GM23338 (cell line): ENCODE data around the gene BABAM1. TPM values are rescaled to one million over a fixed set of nuclear protein-coding genes. Genes with fewer than 3 reads are reported as not detected.

Source experiments
- ATAC-seq: fragments of 200-7000 bp; cut with Tn5 transposase; 3 replicates; pipeline ENCODE4 v1.9.1; 2020
- DNase-seq: peaks from one replicate; pipeline ENCODE4 v3.0.0-alpha.2; 2015; ENCODE audit warnings: low spot score
- H2AFZ ChIP-seq: fragments of 200-600 bp; sonication (generic); 2 replicates; pipeline ENCODE4 v1.8.0; 2016; ENCODE audit warnings: antibody characterized with exemption, mild to moderate bottlenecking, moderate library complexity
- H3F3A ChIP-seq: fragments of 200-600 bp; sonication (generic); replicated peaks from 2 replicates; pipeline ENCODE4 v1.8.0; 2017; ENCODE audit warnings: antibody characterized with exemption, mixed run types, low read depth
- H3K27ac ChIP-seq: fragments of 200-600 bp; sonication (generic); 2 replicates; pipeline ENCODE4 v1.6.1; 2016; ENCODE audit warnings: low read depth
- H3K27me3 ChIP-seq: fragments of 200-600 bp; sonication (generic); 2 replicates; pipeline ENCODE4 v1.8.0; 2016; ENCODE audit warnings: mild to moderate bottlenecking, mixed run types, moderate library complexity; ENCODE audit not compliant: insufficient read depth
- H3K36me3 ChIP-seq: fragments of 200-600 bp; sonication (generic); 2 replicates; pipeline ENCODE4 v1.8.0; 2016; ENCODE audit warnings: mild to moderate bottlenecking; ENCODE audit not compliant: insufficient read depth
- H3K4me1 ChIP-seq: fragments of 200-600 bp; sonication (generic); 2 replicates; pipeline ENCODE4 v1.8.0; 2016; ENCODE audit warnings: mild to moderate bottlenecking, moderate library complexity; ENCODE audit not compliant: insufficient read depth
- H3K4me2 ChIP-seq: fragments of 200-600 bp; sonication (generic); 2 replicates; pipeline ENCODE4 v1.7.1; 2017; ENCODE audit warnings: mixed run types
- H3K4me3 ChIP-seq: fragments of 200-600 bp; sonication (generic); 2 replicates; pipeline ENCODE4 v1.6.1; 2016; ENCODE audit warnings: mixed run types
- H3K79me2 ChIP-seq: fragments of 200-600 bp; sonication (generic); replicated peaks from 2 replicates; pipeline ENCODE4 v1.8.0; 2017; ENCODE audit warnings: mild to moderate bottlenecking; ENCODE audit not compliant: insufficient read depth
- H3K9me2 ChIP-seq: fragments of 200-600 bp; sonication (generic); 2 replicates; pipeline ENCODE4 v1.8.0; 2017; ENCODE audit not compliant: insufficient read depth
- H4K20me1 ChIP-seq: fragments of 200-600 bp; sonication (generic); replicated peaks from 2 replicates; pipeline ENCODE4 v1.8.0; 2017; ENCODE audit warnings: mild to moderate bottlenecking; ENCODE audit not compliant: insufficient read depth
- H3K27ac Mint-ChIP-seq: 2 replicates; pipeline ENCODE4 v1.8.0; 2020; ENCODE audit warnings: inconsistent platforms, mild to moderate bottlenecking, moderate library complexity, mixed read lengths
- H3K27me3 Mint-ChIP-seq: 3 replicates; pipeline ENCODE4 v1.8.0; 2022; ENCODE audit warnings: low read depth, mild to moderate bottlenecking, moderate library complexity, mixed read lengths, inconsistent platforms; ENCODE audit not compliant: insufficient read depth, poor library complexity
- H3K36me3 Mint-ChIP-seq: 3 replicates; pipeline ENCODE4 v1.8.0; 2021; ENCODE audit warnings: low read depth, mild to moderate bottlenecking, inconsistent platforms, moderate library complexity, mixed read lengths
- H3K4me1 Mint-ChIP-seq: 3 replicates; pipeline ENCODE4 v1.8.0; 2020; ENCODE audit warnings: mild to moderate bottlenecking, inconsistent platforms, mixed read lengths
- H3K4me3 Mint-ChIP-seq: 3 replicates; pipeline ENCODE4 v1.8.0; 2021; ENCODE audit warnings: moderate library complexity, mild to moderate bottlenecking, inconsistent platforms, mixed read lengths
- H3K9me3 Mint-ChIP-seq: 3 replicates; pipeline ENCODE4 v1.8.0; 2020; ENCODE audit warnings: moderate library complexity, mild to moderate bottlenecking, inconsistent platforms, mixed read lengths
- CREB1 ChIP-seq: fragments of 250-450 bp; sonication (Bioruptor Pico); IDR thresholded peaks from 2 replicates; pipeline ENCODE4 v1.5.0; 2020; ENCODE audit warnings: low read depth, mild to moderate bottlenecking, moderate library complexity
- ETS1 ChIP-seq: IDR thresholded peaks from 2 replicates; pipeline ENCODE4 v1.6.1; 2016; ENCODE audit warnings: antibody characterized with exemption
- EZH2phosphoT487 ChIP-seq: fragments of 200-600 bp; sonication (generic); IDR thresholded peaks from one replicate; pipeline ENCODE4 v1.8.1; 2018; ENCODE audit warnings: antibody characterized with exemption; ENCODE audit not compliant: unreplicated experiment
- NANOG ChIP-seq: IDR thresholded peaks from 2 replicates; pipeline ENCODE4 v1.6.1; 2016; ENCODE audit warnings: antibody characterized with exemption, borderline replicate concordance
- POLR2AphosphoS5 ChIP-seq: IDR thresholded peaks from 2 replicates; pipeline ENCODE4 v1.6.1; 2016; ENCODE audit warnings: antibody characterized with exemption, low read depth
- STAT1 ChIP-seq: IDR thresholded peaks from one replicate; pipeline ENCODE4 v1.6.1; 2016; ENCODE audit warnings: antibody characterized with exemption; ENCODE audit not compliant: unreplicated experiment
- ZNF114 ChIP-seq: fragments of 250-450 bp; sonication (Bioruptor Pico); IDR thresholded peaks from 2 replicates; pipeline ENCODE4 v1.5.0; 2020; ENCODE audit warnings: mild to moderate bottlenecking, moderate library complexity
- ZNF331 ChIP-seq: fragments of 250-450 bp; sonication (Bioruptor Pico); IDR thresholded peaks from 2 replicates; pipeline ENCODE4 v1.5.0; 2020; ENCODE audit warnings: low read depth, mild to moderate bottlenecking, moderate library complexity
- polyA plus RNA-seq: library from polyadenylated mRNA; unstranded; fragments of >200 nt; fragmentation: Nextera tagmentation; extraction: Ambion mirVana; gene quantifications from 2 replicates; pipeline ENCODE4 v1.2.1, GENCODE V29; 2016
- total RNA-seq: library from RNA; depleted of rRNA; stranded (reverse); fragments of >200 nt; shearing (Covaris generic); gene quantifications from 2 replicates; pipeline ENCODE4 v1.2.3, GENCODE V29; 2014
- TF ChIP-seq, protein P1 (sequence below): IDR thresholded peaks from one replicate; pipeline ENCODE4 v1.6.1; 2018; ENCODE audit warnings: antibody characterized with exemption; ENCODE audit not compliant: unreplicated experiment
- TF ChIP-seq, protein P2 (sequence below), 2 experiments: fragments of 200-600 bp in 1 of 2; sonication (generic) in 1 of 2; conservative IDR thresholded peaks; 2 replicates each; pipeline versions ENCODE4 v1.5.1 to v1.6.1; 2016 to 2017; ENCODE audit warnings: antibody characterized with exemption in 2 of 2, low read depth in 2 of 2, mild to moderate bottlenecking in 2 of 2, moderate library complexity in 1 of 2

The BABAM1 gene
- total and polyA plus RNA-seq, 2 experiments from 2014 or later: 78.1 to 95.0 TPM

DNA sequence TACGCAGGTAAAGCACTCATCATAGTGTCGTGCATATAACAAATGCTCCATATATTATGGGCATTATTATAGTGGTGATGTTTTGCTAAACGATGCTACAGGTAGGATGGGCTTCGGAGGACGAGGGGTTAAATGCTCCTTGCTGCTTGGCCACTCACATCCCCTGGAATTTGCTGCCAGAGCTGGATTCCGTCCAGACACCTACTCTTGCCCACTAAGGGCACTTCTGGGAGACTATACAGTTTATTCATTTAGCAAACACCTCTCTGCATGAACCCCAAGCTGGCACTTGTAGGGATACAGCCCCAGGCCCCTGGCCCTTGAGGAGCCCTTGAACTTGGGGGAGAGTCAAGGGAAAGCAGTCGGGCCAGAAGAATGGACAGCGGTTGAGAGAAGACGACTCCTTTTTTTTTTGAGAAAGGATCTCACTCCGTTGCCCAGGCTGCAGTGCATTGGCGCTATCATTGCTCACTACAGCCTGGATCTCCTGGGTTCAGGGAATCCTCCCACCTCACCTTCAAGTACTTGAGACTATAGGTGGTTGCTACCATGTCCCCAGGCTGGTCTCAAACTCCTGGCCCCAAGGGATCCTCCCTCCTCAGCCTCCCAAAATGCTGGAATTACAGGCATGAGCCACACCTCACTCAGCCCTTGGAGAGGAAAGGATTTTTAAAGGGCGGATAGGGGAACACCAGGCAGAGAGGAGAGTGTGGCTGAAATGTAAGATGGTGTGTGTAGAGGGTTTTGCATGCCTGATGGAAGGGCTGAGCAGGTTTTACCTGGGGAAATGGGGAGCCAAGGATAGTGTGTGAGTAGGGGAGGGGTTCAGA, 37.4 kb downstream of the BABAM1 start (continued):
- TF ChIP-seq, protein P1, sequence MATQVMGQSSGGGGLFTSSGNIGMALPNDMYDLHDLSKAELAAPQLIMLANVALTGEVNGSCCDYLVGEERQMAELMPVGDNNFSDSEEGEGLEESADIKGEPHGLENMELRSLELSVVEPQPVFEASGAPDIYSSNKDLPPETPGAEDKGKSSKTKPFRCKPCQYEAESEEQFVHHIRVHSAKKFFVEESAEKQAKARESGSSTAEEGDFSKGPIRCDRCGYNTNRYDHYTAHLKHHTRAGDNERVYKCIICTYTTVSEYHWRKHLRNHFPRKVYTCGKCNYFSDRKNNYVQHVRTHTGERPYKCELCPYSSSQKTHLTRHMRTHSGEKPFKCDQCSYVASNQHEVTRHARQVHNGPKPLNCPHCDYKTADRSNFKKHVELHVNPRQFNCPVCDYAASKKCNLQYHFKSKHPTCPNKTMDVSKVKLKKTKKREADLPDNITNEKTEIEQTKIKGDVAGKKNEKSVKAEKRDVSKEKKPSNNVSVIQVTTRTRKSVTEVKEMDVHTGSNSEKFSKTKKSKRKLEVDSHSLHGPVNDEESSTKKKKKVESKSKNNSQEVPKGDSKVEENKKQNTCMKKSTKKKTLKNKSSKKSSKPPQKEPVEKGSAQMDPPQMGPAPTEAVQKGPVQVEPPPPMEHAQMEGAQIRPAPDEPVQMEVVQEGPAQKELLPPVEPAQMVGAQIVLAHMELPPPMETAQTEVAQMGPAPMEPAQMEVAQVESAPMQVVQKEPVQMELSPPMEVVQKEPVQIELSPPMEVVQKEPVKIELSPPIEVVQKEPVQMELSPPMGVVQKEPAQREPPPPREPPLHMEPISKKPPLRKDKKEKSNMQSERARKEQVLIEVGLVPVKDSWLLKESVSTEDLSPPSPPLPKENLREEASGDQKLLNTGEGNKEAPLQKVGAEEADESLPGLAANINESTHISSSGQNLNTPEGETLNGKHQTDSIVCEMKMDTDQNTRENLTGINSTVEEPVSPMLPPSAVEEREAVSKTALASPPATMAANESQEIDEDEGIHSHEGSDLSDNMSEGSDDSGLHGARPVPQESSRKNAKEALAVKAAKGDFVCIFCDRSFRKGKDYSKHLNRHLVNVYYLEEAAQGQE: no peak
- TF ChIP-seq CREB1 (CRISPR knock-in tag) (no peak), ZNF114 (CRISPR knock-in tag) (no peak), POLR2AphosphoS5 (no peak), ZNF331 (no peak), NANOG (no peak), STAT1 (no peak), ETS1 (no peak)

GRCh38 chr19:17305216-17305516, 37.9 kb downstream of the BABAM1 start:
- Mint-ChIP-seq H3K9me3 (no peaks in the 10 kb centered on the region; the same call in 1 of the 3 replicates), H3K4me3 (peak overlapping the region; percentile 95), H3K27me3 (peaks cover 31% of the 10 kb centered on the region), H3K27ac (no peak overlapping the region), H3K36me3 (peaks cover 9% of the 10 kb centered on the region), H3K4me1 (peaks cover 37% of the 10 kb centered on the region)
- Histone ChIP-seq H3F3A (peaks cover 40% of the 10 kb centered on the region), H3K4me2 (peak overlapping the region; percentile 75), H3K27me3 (no peaks in the 10 kb centered on the region), H3K27ac (peak overlapping the region; percentile 84), H2AFZ (no peak overlapping the region), H3K9me2 (no peaks in the 10 kb centered on the region), H3K79me2 (peaks cover 15% of the 10 kb centered on the region), H3K4me1 (peaks cover 38% of the 10 kb centered on the region), H4K20me1 (peaks cover 5% of the 10 kb centered on the region), H3K4me3 (peak overlapping the region; percentile 38; the same call in 1 of the 2 replicates), H3K36me3 (no peaks in the 10 kb centered on the region)
- no peak for TF ChIP-seq CREB1 (CRISPR knock-in tag)
- TF ChIP-seq, protein P2, sequence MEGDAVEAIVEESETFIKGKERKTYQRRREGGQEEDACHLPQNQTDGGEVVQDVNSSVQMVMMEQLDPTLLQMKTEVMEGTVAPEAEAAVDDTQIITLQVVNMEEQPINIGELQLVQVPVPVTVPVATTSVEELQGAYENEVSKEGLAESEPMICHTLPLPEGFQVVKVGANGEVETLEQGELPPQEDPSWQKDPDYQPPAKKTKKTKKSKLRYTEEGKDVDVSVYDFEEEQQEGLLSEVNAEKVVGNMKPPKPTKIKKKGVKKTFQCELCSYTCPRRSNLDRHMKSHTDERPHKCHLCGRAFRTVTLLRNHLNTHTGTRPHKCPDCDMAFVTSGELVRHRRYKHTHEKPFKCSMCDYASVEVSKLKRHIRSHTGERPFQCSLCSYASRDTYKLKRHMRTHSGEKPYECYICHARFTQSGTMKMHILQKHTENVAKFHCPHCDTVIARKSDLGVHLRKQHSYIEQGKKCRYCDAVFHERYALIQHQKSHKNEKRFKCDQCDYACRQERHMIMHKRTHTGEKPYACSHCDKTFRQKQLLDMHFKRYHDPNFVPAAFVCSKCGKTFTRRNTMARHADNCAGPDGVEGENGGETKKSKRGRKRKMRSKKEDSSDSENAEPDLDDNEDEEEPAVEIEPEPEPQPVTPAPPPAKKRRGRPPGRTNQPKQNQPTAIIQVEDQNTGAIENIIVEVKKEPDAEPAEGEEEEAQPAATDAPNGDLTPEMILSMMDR (conservative IDR thresholded peaks at IDR 0.05; ENCODE audit: low read depth in 2 of 2): no peak
- no peak for TF ChIP-seq EZH2phosphoT487
- DNase-seq (no peak), ATAC-seq (no peak)
